ENCODE results near the gene AFF1. TPM values are rescaled to one million over a fixed set of nuclear protein-coding genes. Genes with fewer than 3 reads are reported as not detected.

The AFF1 gene
- total and polyA plus RNA-seq, 2 of the 4 experiments (the other 2 are of a cell fraction): 7.0 to 9.6 TPM

GRCh38 chr4:87066403-87067123, 131.8 kb downstream of the AFF1 start:
- Histone ChIP-seq H2AFZ (replicated peaks; ENCODE audit: low read length, poor library complexity) (no peak overlapping the region), H3K9me1 (ENCODE audit: insufficient read depth, low read length) (peaks cover 5% of the 10 kb centered on the region), H3K18ac (ENCODE audit: low read depth, low read length) (no peak overlapping the region), H2BK120ac (ENCODE audit: low read depth, low read length) (no peak overlapping the region), H3K79me1 (ENCODE audit: low read depth in 1 of 2, low read length in 2 of 2) (peaks cover 31 to 44% of the 10 kb centered on the region in 2 experiments), H3K14ac (replicated peaks; ENCODE audit: low read depth, low read length) (no peak overlapping the region), H3K4me2 (ENCODE audit: low read depth, low read length) (no peak overlapping the region), H4K91ac (ENCODE audit: insufficient read depth, low read depth, low read length) (no peak overlapping the region), H2BK5ac (ENCODE audit: low read depth, low read length, poor library complexity, severe bottlenecking) (no peak overlapping the region), H3K27ac (ENCODE audit: insufficient read depth, low read length) (no peak overlapping the region), H3K9ac (ENCODE audit: low read depth, low read length) (no peak overlapping the region), H3K9me3 (ENCODE audit: control insufficient read depth, insufficient read depth, low read length) (no peaks in the 10 kb centered on the region), H2BK15ac (ENCODE audit: low read depth, low read length) (no peak overlapping the region), H4K8ac (ENCODE audit: low read depth in 2 of 2, low read length in 2 of 2) (no peak overlapping the region), H4K5ac (ENCODE audit: low read depth, low read length) (no peak overlapping the region), H3K4me1 (ENCODE audit: control insufficient read depth, insufficient read depth, low read length) (no peaks in the 10 kb centered on the region; the same call in 1 of the 2 replicates), H3K36me3 (ENCODE audit: control insufficient read depth, insufficient read depth, low read length) (no peaks in the 10 kb centered on the region; the same call in 1 of the 2 replicates), H3K56ac (ENCODE audit: extremely low read depth, insufficient read depth, low read length) (no peak overlapping the region), H2BK20ac (ENCODE audit: low read depth, low read length) (no peak overlapping the region), H2AK5ac (ENCODE audit: low read depth, low read length) (no peak overlapping the region), H3K4me3 (ENCODE audit: insufficient read depth, low read depth, low read length) (no peak overlapping the region), H3K23ac (ENCODE audit: low read depth, low read length) (no peak overlapping the region), H2AK9ac (replicated peaks; ENCODE audit: low read depth, low read length, poor library complexity) (no peak overlapping the region), H3K27me3 (ENCODE audit: control insufficient read depth, insufficient read depth, low read length) (no peaks in the 10 kb centered on the region), H4K20me1 (ENCODE audit: insufficient read depth, low read length) (peaks cover 29% of the 10 kb centered on the region), H3K4ac (ENCODE audit: low read depth, low read length) (no peak overlapping the region)
- dilution Hi-C loops (cut with HindIII; ENCODE audit: low sequenced_read_pairs, unreplicated experiment) (no loop called here), in situ Hi-C loops (cut with MboI; ENCODE audit: low sequenced_read_pairs) (no loop called here), intact Hi-C loops (cut with micrococcal nuclease) (no loop called here)
- no CpG with 5 or more reads among the region's 4 CpGs for WGBS, 2 experiments (ENCODE audit: extremely low coverage in 2 of 2, insufficient read length in 1 of 2)
- ATAC-seq (ENCODE audit: low read depth): peak; percentile 48; the same call in 1 of the 2 replicates
- BruUV-seq (replicated peaks): no TSS peak
- CTCF ChIA-PET: no interaction called here
- TF ChIP-seq RFX5 (IDR thresholded peaks at IDR 0.05; ENCODE audit: low read depth, low read length) (no peak), MXI1 (IDR thresholded peaks at IDR 0.05; ENCODE audit: borderline replicate concordance, low read depth, low read length) (no peak), NFE2L2 (IDR thresholded peaks at IDR 0.05; ENCODE audit: low read depth, low read length) (no peak), MAFK (IDR thresholded peaks at IDR 0.05; ENCODE audit: low read depth, low read length) (no peak), USF2 (IDR thresholded peaks at IDR 0.05; ENCODE audit: low read depth, low read length) (no peak), CTCF (conservative IDR thresholded peaks at IDR 0.05; ENCODE audit: low read depth, low read length) (no peak), SMC3 (IDR thresholded peaks at IDR 0.05; ENCODE audit: low read depth, low read length) (no peak), FOS (IDR thresholded peaks at IDR 0.05; ENCODE audit: low read depth, low read length) (no peak), BHLHE40 (IDR thresholded peaks at IDR 0.05; ENCODE audit: low read depth, low read length) (no peak), ELK1 (IDR thresholded peaks at IDR 0.05; ENCODE audit: borderline replicate concordance, low read depth, low read length) (no peak), MAZ (IDR thresholded peaks at IDR 0.05; ENCODE audit: borderline replicate concordance, low read depth, low read length) (no peak), RCOR1 (IDR thresholded peaks at IDR 0.05; ENCODE audit: insufficient replicate concordance, low read length) (no peak), RAD21 (IDR thresholded peaks at IDR 0.05; ENCODE audit: low read length) (no peak), CEBPB (IDR thresholded peaks at IDR 0.05; ENCODE audit: low read depth, low read length) (no peak), POLR2A (IDR thresholded peaks at IDR 0.05; ENCODE audit: low read depth, low read length) (no peak), CHD1 (IDR thresholded peaks at IDR 0.05; ENCODE audit: low read depth, low read length) (no peak)
- POLR2A ChIA-PET (ENCODE audit: unreplicated experiment): no interaction called here
- DNase-seq: no peak

Data from IMR-90 (cell line).